Stimulated activated effector memory CD8-positive, alpha-beta T cell treated with anti-CD3 and anti-CD28 coated beads, Interleukin-12 subunit alpha, Interleukin-12 subunit beta, amount 100 ng/mL, for 72 hours (primary cell): ENCODE results near the gene SLC25A26.

Experiments
- ATAC-seq: fragments of 150-1000 bp; cut with Tn5 transposase; 2 replicates; pipeline ENCODE4 v1.10.0; 2021
- DNase-seq, 2 donors: peaks; one replicate each; pipeline ENCODE4 v3.0.0; 2021 to 2022; ENCODE audit warnings: low spot score in 2 of 2
- H3K27ac Mint-ChIP-seq: one replicate; pipeline ENCODE4 v1.8.0; 2022; ENCODE audit warnings: mild to moderate bottlenecking, mixed read lengths
- H3K36me3 Mint-ChIP-seq: one replicate; pipeline ENCODE4 v1.8.0; 2022; ENCODE audit warnings: mild to moderate bottlenecking, mixed read lengths
- H3K4me1 Mint-ChIP-seq: one replicate; pipeline ENCODE4 v1.8.0; 2022; ENCODE audit warnings: mixed read lengths
- H3K4me3 Mint-ChIP-seq: one replicate; pipeline ENCODE4 v1.8.0; 2022; ENCODE audit warnings: mild to moderate bottlenecking, mixed read lengths
- H3K9me3 Mint-ChIP-seq: one replicate; pipeline ENCODE4 v1.8.0; 2022; ENCODE audit warnings: mixed read lengths

The SLC25A26 gene

GRCh38 chr3:66378256-66378655, 157.5 kb downstream of the SLC25A26 start:
- no peak overlapping the region for H3K4me3 Mint-ChIP-seq
- DNase-seq (peak; percentile 15 to 55), ATAC-seq (no peak)
- peak overlapping the region; percentile 96 for H3K27ac Mint-ChIP-seq
- H3K36me3 Mint-ChIP-seq: peaks cover 81% of the 10 kb centered on the region
- H3K4me1 Mint-ChIP-seq: peaks cover 11% of the 10 kb centered on the region
- H3K9me3 Mint-ChIP-seq: no peaks in the 10 kb centered on the region

GRCh38 chr3:66379565-66379964, 158.8 kb downstream of the SLC25A26 start:
- DNase-seq: peak in 1 of 2 donors; percentile 30
- Mint-ChIP-seq H3K9me3 (no peaks in the 10 kb centered on the region), H3K4me3 (no peak overlapping the region), H3K27ac (peak overlapping the region; percentile 57), H3K36me3 (peaks cover 87% of the 10 kb centered on the region), H3K4me1 (peaks cover 11% of the 10 kb centered on the region)
- ATAC-seq: no peak

GRCh38 chr3:66380200-66380932, 159.6 kb downstream of the SLC25A26 start:
- H3K36me3 Mint-ChIP-seq: peaks cover 94% of the 10 kb centered on the region
- ATAC-seq: no peak
- peaks cover 11% of the 10 kb centered on the region for H3K4me1 Mint-ChIP-seq
- H3K27ac Mint-ChIP-seq: peak overlapping the region; percentile 57
- DNase-seq: peak in 1 of 2 donors; percentile 41
- H3K4me3 Mint-ChIP-seq: no peak overlapping the region
- no peaks in the 10 kb centered on the region for H3K9me3 Mint-ChIP-seq

GRCh38 chr3:66381626-66382025, 160.8 kb downstream of the SLC25A26 start:
- Mint-ChIP-seq H3K9me3 (no peaks in the 10 kb centered on the region), H3K27ac (peak overlapping the region; percentile 61), H3K36me3 (peaks cover 96% of the 10 kb centered on the region), H3K4me1 (peaks cover 19% of the 10 kb centered on the region), H3K4me3 (no peak overlapping the region)
- no peak for DNase-seq
- no peak for ATAC-seq

GRCh38 chr3:66382142-66382541, 161.3 kb downstream of the SLC25A26 start:
- H3K36me3 Mint-ChIP-seq: peaks cover 96% of the 10 kb centered on the region
- H3K4me1 Mint-ChIP-seq: peaks cover 25% of the 10 kb centered on the region
- no peaks in the 10 kb centered on the region for H3K9me3 Mint-ChIP-seq
- ATAC-seq (no peak), DNase-seq (no peak)
- H3K27ac Mint-ChIP-seq: peak overlapping the region; percentile 61
- H3K4me3 Mint-ChIP-seq: no peak overlapping the region

GRCh38 chr3:66383023-66383422, 162.2 kb downstream of the SLC25A26 start:
- ATAC-seq (no peak), DNase-seq (no peak)
- Mint-ChIP-seq H3K4me1 (peaks cover 24% of the 10 kb centered on the region), H3K9me3 (no peaks in the 10 kb centered on the region), H3K4me3 (no peak overlapping the region), H3K27ac (peak overlapping the region; percentile 54), H3K36me3 (peaks cover 96% of the 10 kb centered on the region)

- peaks cover 25% of the 10 kb centered on the region for H3K4me1 Mint-ChIP-seq
- no peak for DNase-seq
- H3K9me3 Mint-ChIP-seq: no peaks in the 10 kb centered on the region
- H3K27ac Mint-ChIP-seq: peak overlapping the region; percentile 54
- H3K4me3 Mint-ChIP-seq: no peak overlapping the region
- peaks cover 92% of the 10 kb centered on the region for H3K36me3 Mint-ChIP-seq
- no peak for ATAC-seq
Measured at GRCh38 chr3:66383998-66384745, 163.4 kb downstream of the SLC25A26 start.

GRCh38 chr3:66385066-66385465, 164.3 kb downstream of the SLC25A26 start:
- H3K27ac Mint-ChIP-seq: no peak overlapping the region
- peaks cover 25% of the 10 kb centered on the region for H3K4me1 Mint-ChIP-seq
- DNase-seq (no peak), ATAC-seq (no peak)
- no peaks in the 10 kb centered on the region for H3K9me3 Mint-ChIP-seq
- H3K4me3 Mint-ChIP-seq: no peak overlapping the region
- peaks cover 83% of the 10 kb centered on the region for H3K36me3 Mint-ChIP-seq

GRCh38 chr3:66386011-66386924, 165.5 kb downstream of the SLC25A26 start:
- H3K27ac Mint-ChIP-seq: peak overlapping the region; percentile 74
- DNase-seq: no peak
- peak; percentile 13 for ATAC-seq
- H3K9me3 Mint-ChIP-seq: no peaks in the 10 kb centered on the region
- H3K4me1 Mint-ChIP-seq: peaks cover 25% of the 10 kb centered on the region
- peaks cover 71% of the 10 kb centered on the region for H3K36me3 Mint-ChIP-seq
- H3K4me3 Mint-ChIP-seq: no peak overlapping the region

GRCh38 chr3:66386925-66387650, 166.3 kb downstream of the SLC25A26 start:
- Mint-ChIP-seq H3K36me3 (peaks cover 71% of the 10 kb centered on the region), H3K4me3 (no peak overlapping the region), H3K9me3 (no peaks in the 10 kb centered on the region), H3K27ac (peak overlapping the region; percentile 74), H3K4me1 (peaks cover 29% of the 10 kb centered on the region)
- no peak for DNase-seq
- no peak for ATAC-seq

- Mint-ChIP-seq H3K27ac (no peak overlapping the region), H3K36me3 (peaks cover 67% of the 10 kb centered on the region), H3K4me1 (peaks cover 57% of the 10 kb centered on the region), H3K9me3 (no peaks in the 10 kb centered on the region), H3K4me3 (no peak overlapping the region)
- no peak for ATAC-seq
- DNase-seq: no peak
Measured at GRCh38 chr3:66390013-66390412, 169.2 kb downstream of the SLC25A26 start.

- H3K4me3 Mint-ChIP-seq: peak overlapping the region; percentile 48
- H3K36me3 Mint-ChIP-seq: peaks cover 58% of the 10 kb centered on the region
- ATAC-seq (no peak), DNase-seq (no peak)
- no peaks in the 10 kb centered on the region for H3K9me3 Mint-ChIP-seq
- peak overlapping the region; percentile 77 for H3K27ac Mint-ChIP-seq
- H3K4me1 Mint-ChIP-seq: peaks cover 45% of the 10 kb centered on the region
Measured at GRCh38 chr3:66392512-66392911, 171.7 kb downstream of the SLC25A26 start.

GRCh38 chr3:66392966-66393332, 172.1 kb downstream of the SLC25A26 start:
- DNase-seq: no peak
- Mint-ChIP-seq H3K4me1 (peaks cover 44% of the 10 kb centered on the region), H3K4me3 (peak overlapping the region; percentile 48), H3K36me3 (peaks cover 58% of the 10 kb centered on the region), H3K9me3 (no peaks in the 10 kb centered on the region), H3K27ac (peak overlapping the region; percentile 77)
- ATAC-seq: no peak

- Mint-ChIP-seq H3K9me3 (no peaks in the 10 kb centered on the region), H3K4me3 (peak overlapping the region; percentile 48), H3K27ac (peak overlapping the region; percentile 77), H3K4me1 (peaks cover 42% of the 10 kb centered on the region), H3K36me3 (peaks cover 58% of the 10 kb centered on the region)
- peak; percentile 50 for ATAC-seq
- DNase-seq: no peak
Measured at GRCh38 chr3:66393333-66394005, 172.7 kb downstream of the SLC25A26 start.
